ENCODE measurements around the gene PTPRM.

Gene PTPRM

GRCh38 chr18:7892556-7892955 is 325.4 kb downstream of the PTPRM start:
- H3K4me3 ChIP-seq (replicated peaks in 1 of 2; ENCODE audit: low read depth in 2 of 2, low read length in 2 of 2) = no peak overlapping the region
- DNase-seq (ENCODE audit: low read depth in 2 of 2) = no peak
- no peak for TF ChIP-seq CTCF (IDR thresholded peaks at IDR 0.05; ENCODE audit: low read depth, low read length)

GRCh38 chr18:7894592-7894991 is 327.5 kb downstream of the PTPRM start:
- no peak for DNase-seq (ENCODE audit: low read depth in 2 of 2)
- TF ChIP-seq CTCF (IDR thresholded peaks at IDR 0.05; ENCODE audit: low read depth, low read length) = no peak
- H3K4me3 ChIP-seq (replicated peaks in 1 of 2; ENCODE audit: low read depth in 2 of 2, low read length in 2 of 2) = no peak overlapping the region

GRCh38 chr18:7895346-7895745 is 328.2 kb downstream of the PTPRM start:
- H3K4me3 ChIP-seq (replicated peaks in 1 of 2; ENCODE audit: low read depth in 2 of 2, low read length in 2 of 2) = no peak overlapping the region
- TF ChIP-seq CTCF (IDR thresholded peaks at IDR 0.05; ENCODE audit: low read depth, low read length) = no peak
- DNase-seq (ENCODE audit: low read depth in 2 of 2) = no peak

GRCh38 chr18:7896161-7896560 is 329.0 kb downstream of the PTPRM start:
- DNase-seq (ENCODE audit: low read depth in 2 of 2) = no peak
- no peak for TF ChIP-seq CTCF (IDR thresholded peaks at IDR 0.05; ENCODE audit: low read depth, low read length)
- no peak overlapping the region for H3K4me3 ChIP-seq (replicated peaks in 1 of 2; ENCODE audit: low read depth in 2 of 2, low read length in 2 of 2)

GRCh38 chr18:7896805-7897518 is 329.8 kb downstream of the PTPRM start:
- H3K4me3 ChIP-seq (replicated peaks in 1 of 2; ENCODE audit: low read depth in 2 of 2, low read length in 2 of 2) = no peak overlapping the region
- DNase-seq (ENCODE audit: low read depth in 2 of 2) = peak; percentile 32 to 72
- TF ChIP-seq CTCF (IDR thresholded peaks at IDR 0.05; ENCODE audit: low read depth, low read length) = no peak

- no peak for TF ChIP-seq CTCF (IDR thresholded peaks at IDR 0.05; ENCODE audit: low read depth, low read length)
- no peak overlapping the region for H3K4me3 ChIP-seq (replicated peaks in 1 of 2; ENCODE audit: low read depth in 2 of 2, low read length in 2 of 2)
These were observed 331.1 kb downstream of the PTPRM start for GRCh38 chr18:7898181-7898580.

GRCh38 chr18:7899078-7899477 is 332.0 kb downstream of the PTPRM start:
- no peak for TF ChIP-seq CTCF (IDR thresholded peaks at IDR 0.05; ENCODE audit: low read depth, low read length)
- H3K4me3 ChIP-seq (replicated peaks in 1 of 2; ENCODE audit: low read depth in 2 of 2, low read length in 2 of 2) = no peak overlapping the region
- no peak for DNase-seq (ENCODE audit: low read depth in 2 of 2)

More at GRCh38 chr18:7898181-7898580, 331.1 kb downstream of the PTPRM start:
- no peak for DNase-seq (ENCODE audit: low read depth in 2 of 2)
